Islet precursor cell (in vitro differentiated cells): ENCODE data around the gene RBMS3.
A peak's percentile ranks its signal among the peaks of the same experiment; 100 is the strongest.
"Not testable (repeated sequence)": the region's sequence is repeated elsewhere in the genome, so short reads cannot be mapped to it uniquely, and the experiment has no call there.

Source experiments
- DNase-seq: peaks from one replicate; pipeline ENCODE4 v3.0.0-alpha.2; 2018

The RBMS3 gene

GRCh38 chr3:29642393-29643033, 361.6 kb downstream of the RBMS3 start:
- DNase-seq = peak; percentile 57

GRCh38 chr3:29643034-29643425, 362.2 kb downstream of the RBMS3 start:
- peak; percentile 52 for DNase-seq

GRCh38 chr3:29644261-29644660, 363.4 kb downstream of the RBMS3 start:
- DNase-seq = no peak

- DNase-seq = no peak
Observed at GRCh38 chr3:29644956-29645636, 364.2 kb downstream of the RBMS3 start.

GRCh38 chr3:29646043-29646442, 365.2 kb downstream of the RBMS3 start:
- DNase-seq = no peak

GRCh38 chr3:29649815-29650547, 369.1 kb downstream of the RBMS3 start:
- DNase-seq = peak; percentile 55

- DNase-seq = no peak
Observed at GRCh38 chr3:29653680-29654079, 372.8 kb downstream of the RBMS3 start.

- DNase-seq = no peak
Observed at GRCh38 chr3:29655015-29655747, 374.3 kb downstream of the RBMS3 start.

- DNase-seq = no peak
Observed at GRCh38 chr3:29665688-29666087, 384.8 kb downstream of the RBMS3 start.

- DNase-seq = peak; percentile 57
Observed at GRCh38 chr3:29668233-29668632, 387.4 kb downstream of the RBMS3 start.

- no peak for DNase-seq
Observed at GRCh38 chr3:29668728-29669127, 387.9 kb downstream of the RBMS3 start.

- not testable (repeated sequence) for DNase-seq
Observed at GRCh38 chr3:29670476-29670875, 389.6 kb downstream of the RBMS3 start.

GRCh38 chr3:29677421-29677820, 396.6 kb downstream of the RBMS3 start:
- DNase-seq = no peak

GRCh38 chr3:29679944-29680343, 399.1 kb downstream of the RBMS3 start:
- DNase-seq = no peak

- DNase-seq = peak; percentile 56
Observed at GRCh38 chr3:29683018-29683993, 402.4 kb downstream of the RBMS3 start.

- no peak for DNase-seq
Observed at GRCh38 chr3:29686889-29687592, 406.2 kb downstream of the RBMS3 start.

- DNase-seq = no peak
Observed at GRCh38 chr3:29690686-29691353, 409.9 kb downstream of the RBMS3 start.

- peak; percentile 93 for DNase-seq
Observed at GRCh38 chr3:29693863-29694262, 413.0 kb downstream of the RBMS3 start.

- no peak for DNase-seq
Observed at GRCh38 chr3:29694331-29694730, 413.5 kb downstream of the RBMS3 start.

GRCh38 chr3:29694783-29695182, 413.9 kb downstream of the RBMS3 start:
- peak; percentile 77 for DNase-seq

- no peak for DNase-seq
Observed at GRCh38 chr3:29695201-29695600, 414.3 kb downstream of the RBMS3 start.
